NCI-H69 (cell line): ENCODE results near the gene AEN.

Source experiments
- DNase-seq: peaks from one replicate; lab custom pipeline; 2025; lab: John Stamatoyannopoulos, UW

The AEN gene

DNA sequence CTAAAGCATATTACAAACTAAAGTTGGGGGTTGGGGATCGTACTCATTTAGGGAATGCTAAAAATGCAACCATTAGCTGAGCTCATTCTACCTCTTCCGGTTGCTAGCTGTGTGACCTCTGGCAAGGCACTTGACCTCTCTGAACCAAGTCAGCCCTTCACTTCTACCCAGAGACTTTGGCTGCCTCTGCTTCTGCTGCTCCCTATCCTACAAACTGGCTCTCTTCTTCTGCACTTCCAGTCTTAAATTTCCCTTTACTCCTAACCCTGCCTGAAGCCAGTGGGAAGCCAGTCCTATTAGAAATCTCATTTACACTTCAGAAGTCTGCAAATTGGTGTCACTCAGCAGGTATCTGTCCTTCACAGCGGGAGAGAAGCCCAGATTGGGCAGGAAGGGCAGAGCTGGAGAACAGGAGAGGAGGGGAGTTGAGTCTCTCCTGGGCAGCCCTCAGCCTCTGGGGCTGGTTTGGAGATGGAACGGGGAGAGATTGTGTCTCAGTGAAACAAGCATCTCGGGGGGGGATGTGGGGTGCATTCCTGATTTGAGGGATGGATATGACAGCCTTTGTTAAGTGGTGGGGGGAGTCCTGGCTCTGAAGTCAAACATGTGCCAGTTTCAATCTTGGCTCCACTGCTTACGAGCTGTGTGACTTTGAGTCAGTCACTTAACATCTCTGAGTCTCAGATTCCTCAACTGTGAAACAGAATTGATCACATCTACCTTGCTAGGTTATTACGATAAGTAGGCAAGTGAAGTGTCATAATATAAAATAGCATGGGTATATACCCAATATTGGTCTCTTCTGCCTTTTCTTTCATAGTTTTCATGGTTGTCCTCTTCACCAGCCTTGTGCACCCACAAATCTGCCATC lies 7.8 kb upstream of the AEN start:
- peak; percentile 14 for DNase-seq

DNA sequence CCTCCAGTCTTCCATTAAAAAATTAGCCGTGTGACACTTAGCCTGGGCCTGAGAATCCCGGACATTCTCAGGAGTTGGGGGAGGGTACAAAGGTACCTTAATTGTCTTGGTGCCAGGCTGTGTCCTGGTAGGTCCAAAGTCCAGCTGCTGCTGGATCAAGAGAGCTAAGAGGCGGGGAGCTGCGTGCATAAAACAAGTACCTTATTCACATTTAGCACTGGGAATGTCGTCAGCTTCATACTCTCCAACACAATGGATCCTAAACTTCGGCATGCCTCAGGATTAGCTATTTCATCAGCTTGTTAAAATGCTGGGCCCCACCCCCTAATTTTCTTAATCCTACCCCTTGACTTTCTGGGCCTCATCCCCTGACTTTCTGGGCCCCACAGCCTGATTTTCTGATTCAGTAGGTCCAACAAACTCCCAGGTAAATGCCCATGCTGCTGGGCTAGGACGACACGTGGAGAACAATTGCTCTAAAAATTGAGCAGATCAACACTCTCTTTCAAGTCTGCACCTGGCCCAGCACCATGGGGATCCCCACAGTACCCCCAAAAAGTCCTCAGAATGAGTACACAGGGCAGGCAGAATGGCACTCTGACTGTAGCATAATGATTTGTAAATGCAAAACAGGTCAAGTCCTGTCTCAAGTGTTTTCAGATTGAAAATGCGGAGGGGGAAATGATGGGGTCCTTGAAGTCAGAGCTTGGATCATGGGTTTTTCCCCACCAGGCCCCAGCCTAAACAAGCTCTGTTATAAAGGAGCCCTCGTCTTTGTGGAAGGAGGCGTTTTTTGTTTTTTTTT lies 5.6 kb upstream of the AEN start:
- no peak for DNase-seq

DNA sequence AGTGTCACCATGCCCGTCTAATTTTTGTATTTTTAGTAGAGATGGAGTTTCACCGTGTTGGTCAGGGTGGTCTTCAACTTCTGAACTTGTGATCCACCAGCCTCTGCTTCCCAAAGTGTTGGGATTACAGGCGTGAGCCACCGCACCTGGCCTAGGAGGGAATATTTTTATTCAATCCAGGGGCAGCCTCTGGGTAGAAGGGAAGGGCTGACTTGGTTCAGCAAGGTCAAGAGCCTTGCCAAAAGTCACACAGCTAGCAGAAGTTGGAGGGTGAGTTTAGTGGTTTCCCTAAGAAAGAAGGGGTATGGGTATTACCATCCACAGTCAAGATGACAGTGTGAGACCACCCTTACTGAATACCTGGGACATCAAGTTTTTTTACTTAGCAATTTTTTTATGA lies 4.9 kb upstream of the AEN start:
- DNase-seq, result no peak

DNA sequence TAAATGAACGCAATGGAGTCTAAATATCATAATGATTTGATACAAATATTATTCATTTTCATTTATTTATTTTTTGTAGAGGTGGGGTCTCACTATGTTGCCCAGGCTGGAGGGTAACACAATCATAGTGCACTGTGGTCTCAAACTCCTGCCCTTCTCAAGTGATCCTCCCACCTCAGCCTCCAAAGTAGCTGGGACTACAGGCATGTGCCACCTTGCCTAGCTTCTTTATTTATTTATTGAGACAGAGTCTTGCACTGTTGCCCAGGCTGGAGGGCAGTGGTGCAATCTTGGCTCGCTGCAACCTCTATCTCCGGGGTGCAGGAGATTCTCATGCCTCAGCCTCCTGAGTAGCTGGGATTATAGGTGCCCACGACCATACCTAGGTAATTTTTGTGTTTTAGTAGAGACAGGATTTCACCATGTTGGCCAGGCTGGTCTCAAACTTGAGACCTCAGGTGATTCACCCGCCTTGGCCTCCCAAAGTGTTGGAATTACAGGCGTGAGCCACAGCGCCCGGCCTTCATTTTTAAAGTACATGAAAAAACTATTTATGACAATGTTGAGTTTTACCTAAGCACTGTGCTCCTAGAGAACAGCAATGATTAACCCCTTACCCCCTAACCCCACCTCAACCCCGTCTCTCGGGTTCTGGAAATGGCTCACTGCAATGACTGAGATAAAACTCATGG lies 4.0 kb upstream of the AEN start:
- no peak for DNase-seq

DNA sequence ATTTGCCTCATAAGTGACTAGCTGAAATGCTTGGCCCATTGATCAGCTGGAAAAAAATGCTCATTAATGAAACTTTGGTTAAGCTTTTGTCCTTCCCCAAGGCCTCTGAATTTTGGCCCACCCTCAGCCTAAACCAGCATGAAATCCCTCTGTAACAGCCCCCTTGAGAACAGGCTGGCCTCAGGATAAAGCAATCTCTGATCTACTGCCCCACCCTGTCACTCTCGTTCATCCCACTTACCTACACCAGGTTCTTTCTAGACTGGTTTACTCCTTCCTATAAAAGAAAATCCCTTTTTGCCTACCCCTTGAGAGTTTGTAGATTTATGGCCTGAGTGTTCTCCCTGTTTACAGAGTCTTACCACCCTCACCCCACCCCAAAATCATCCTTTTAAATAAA lies 3.4 kb upstream of the AEN start:
- DNase-seq, result no peak

DNA sequence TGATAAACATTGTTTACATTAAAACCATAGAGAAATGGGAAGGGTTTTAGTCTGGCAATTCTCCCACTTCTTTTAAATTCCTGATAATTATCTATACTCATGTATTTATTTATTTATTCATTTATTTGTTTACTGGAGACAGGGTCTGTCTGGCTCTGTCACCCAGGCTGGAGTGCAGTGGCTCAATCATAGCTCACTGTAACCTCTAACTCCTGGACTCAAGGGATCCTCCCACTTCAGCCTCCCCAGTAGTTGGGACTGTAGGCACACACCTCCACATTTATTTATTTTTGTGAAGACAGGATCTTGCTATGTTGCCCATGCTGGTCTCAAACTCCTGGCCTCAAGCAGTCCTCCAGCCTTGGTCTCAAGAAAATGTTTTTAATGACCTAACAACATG lies 2.5 kb upstream of the AEN start:
- no peak for DNase-seq

DNA sequence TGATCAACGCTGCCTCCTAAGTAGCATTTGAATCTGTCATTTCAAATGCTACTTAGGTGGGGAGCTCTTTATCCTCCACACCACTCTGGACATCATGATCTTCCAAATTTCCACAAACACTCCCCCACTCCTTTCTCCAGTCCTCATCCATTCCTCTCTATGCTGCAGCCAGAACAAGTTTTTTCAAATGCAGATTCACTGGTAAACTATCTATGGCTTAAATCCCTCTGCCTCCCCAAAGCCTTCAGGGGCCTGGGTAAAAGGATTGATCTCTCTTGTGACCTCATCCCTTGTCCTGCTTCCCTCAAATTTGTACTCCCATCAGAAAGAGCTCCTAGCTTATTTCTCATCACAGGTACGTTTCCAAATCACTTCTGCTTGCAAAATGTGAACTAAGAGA lies 1.3 kb upstream of the AEN start:
- no peak for DNase-seq

DNA sequence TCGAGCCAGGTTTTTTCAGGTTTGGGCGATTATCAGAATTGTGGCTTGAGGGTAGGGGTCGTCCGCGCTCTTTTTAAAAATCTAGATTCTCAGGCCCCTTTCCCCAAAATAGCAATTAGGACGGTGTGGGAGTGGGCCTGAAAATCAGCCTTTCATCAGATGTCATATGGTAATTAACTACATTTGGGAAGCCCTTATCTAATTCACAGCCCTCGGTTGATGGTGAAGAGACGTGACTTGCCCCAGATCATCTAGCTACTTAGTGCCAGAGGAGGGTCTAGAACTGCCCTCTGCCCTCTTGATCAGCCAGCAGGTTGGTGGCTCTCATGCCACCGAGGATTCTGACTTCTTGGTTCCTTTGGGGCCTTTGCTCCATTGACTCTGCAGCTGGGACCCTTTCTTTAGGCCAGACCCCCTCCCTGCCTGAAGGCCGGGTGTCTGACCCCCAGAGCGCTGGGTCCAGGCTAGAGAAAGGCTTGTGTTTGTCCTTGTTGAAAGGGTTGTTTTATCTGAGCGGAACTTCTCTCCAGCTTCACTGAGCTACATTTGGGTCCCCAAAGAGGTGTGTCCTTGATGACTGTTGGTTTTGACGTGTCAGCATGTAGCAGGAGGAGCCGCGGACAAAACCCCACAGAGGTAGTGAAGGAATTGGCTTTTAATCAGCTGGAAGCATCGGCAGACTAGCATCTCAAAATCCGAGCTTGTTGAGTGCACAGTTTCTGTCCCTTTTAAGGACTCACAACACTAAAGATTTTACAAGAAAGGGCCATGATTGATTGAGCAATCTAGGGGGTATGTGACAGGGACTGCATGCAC lies 857 bp downstream of the AEN start:
- peak; percentile 14 for DNase-seq

DNA sequence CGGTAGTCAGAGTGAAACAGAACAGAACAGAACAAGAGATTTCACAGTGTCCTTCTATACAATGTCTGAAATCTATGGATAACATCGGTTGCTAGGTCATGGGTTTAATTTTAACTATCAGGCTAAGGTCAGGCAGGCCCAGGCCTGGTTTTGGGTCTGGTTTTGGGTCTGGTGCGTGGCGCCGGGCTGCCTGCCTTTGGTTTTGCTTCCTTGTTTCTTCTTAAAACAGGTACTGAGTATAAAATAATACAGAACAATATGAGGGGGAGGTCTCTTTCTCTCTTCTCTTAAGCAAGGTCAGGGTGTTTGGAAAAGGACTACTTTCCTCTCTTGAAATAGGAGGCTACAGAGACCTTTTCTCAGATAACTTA lies 1.4 kb downstream of the AEN start:
- no peak for DNase-seq

DNA sequence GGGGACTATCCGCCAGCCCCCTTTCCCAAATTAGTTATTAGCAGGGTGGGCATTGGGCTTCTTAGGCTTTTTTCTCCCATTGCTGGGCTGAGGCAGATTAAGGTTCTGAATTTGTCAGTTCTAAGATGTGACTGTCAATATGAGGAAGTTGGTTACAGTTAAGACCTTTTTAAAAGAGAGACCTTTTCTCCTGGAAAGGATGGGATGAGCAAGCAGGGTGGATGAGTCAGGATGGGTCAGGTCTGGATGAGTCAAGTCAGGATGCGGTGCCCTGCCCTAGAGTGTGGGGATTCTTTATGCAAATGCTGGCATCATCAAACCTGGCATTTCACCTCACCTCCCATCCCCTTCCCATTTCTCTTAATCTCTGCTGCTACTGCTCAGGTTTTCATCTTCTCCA lies 1.9 kb downstream of the AEN start:
- DNase-seq, result no peak

DNA sequence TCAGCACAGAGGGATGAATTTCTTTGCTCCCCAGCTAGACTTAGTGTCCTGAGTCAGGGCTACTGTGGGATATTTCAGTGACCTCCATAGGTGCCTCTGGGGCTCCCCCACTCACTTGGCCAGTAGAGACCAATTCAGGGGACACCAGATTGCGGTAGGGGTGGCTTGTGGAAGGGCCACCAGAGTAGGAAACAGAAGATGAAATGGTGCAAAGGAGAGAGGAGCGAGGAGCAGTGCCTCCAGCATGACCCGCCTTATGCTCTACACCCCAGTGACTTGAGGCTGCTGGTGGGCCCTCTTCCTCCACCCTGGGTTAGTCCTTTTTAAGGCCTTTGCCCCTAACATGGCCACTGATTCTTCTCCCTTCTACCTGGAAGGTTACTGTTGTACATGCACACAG lies 2.5 kb downstream of the AEN start:
- DNase-seq, result no peak

DNA sequence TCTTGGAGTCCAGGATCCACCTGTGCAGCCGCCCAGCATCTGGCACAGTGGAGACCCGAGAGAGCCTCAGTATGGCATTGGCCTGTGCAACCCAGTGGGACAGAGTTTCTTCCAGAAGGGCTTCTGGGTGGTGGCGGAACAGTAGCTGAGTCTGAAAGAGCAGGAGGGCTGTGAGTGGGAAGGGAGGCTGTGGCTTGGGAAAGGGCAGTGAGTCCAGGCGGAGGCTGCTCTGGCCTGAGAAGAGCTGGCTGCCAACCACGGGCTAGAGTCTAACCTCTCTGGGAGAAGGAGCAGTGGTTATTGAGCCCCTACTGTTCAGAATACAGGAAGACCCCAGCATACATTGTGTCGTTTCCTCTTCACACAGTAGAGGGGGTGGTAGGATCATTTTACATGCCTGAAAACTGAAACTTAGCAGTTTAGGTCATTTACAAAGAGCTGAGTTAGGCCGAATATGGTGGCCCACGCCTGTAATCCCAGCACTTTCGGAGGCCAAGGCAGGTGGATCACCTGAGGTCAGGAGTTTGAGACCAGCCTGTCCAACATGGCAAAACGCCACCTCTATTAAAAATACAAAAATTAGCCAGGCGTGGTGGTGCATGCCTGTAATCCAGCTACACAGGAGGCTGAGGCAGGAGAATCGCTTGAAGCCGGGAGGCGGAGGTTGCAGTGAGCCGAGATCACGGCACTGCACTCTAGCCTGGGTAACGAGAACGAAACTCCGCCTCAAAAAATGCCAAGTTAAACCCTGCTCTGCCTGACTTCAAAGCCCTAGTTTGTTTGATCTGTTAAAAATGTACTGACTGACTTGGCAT lies 3.2 kb downstream of the AEN start:
- no peak for DNase-seq

DNA sequence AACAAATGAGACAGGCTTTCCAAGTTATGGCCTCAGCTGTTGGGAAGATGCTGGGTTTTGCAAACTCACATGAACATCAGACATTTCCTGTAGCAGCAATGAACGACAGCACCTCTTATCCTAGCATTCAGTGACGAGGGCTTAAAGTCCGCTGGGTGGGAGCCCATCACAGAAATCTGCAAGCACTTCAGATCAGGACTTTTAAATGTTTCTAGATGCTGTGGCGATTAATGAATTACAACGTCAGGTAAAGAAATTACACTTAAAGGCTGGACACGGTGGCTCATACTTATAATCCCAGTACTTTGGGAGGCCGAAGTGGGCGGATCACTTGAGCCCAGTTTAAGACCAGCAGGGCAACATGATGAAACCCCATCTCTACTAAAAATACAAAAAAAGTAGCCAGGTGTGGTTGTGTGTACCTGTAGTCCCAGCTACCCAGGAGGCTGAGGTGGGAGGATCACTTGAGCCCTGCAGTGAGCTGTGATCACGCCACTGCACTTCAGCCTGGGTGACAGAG lies 3.9 kb downstream of the AEN start:
- no peak for DNase-seq

DNA sequence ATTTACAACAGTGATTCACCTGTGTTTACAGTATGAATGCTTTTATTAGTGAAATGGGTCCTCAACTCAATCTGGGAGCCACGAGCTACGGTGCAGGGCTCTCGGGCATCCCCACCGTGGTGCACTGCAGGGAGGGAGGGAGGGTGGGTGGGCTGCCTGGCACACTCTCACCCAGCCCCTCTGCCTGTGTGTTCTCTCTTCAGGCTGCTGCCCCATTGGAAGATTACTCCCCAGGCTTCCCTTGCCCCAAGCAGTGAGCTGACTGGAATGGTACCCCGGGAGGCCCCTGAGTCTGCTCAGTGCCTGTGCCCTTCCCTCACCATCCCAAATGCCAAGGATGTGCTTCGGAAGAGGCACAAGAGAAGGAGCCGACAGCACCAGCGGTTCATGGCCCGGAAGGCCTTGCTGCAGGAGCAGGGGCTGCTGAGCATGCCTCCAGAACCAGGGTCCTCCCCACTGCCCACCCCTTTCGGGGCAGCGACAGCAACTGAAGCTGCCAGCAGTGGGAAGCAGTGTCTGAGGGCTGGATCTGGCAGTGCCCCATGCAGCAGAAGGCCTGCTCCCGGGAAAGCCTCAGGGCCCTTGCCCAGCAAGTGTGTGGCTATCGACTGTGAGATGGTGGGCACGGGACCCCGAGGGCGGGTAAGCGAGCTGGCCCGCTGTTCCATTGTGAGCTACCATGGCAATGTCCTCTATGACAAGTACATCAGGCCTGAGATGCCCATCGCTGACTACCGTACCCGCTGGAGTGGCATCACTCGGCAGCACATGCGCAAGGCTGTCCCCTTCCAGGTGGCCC lies 5.0 kb downstream of the AEN start:
- DNase-seq, result no peak

DNA sequence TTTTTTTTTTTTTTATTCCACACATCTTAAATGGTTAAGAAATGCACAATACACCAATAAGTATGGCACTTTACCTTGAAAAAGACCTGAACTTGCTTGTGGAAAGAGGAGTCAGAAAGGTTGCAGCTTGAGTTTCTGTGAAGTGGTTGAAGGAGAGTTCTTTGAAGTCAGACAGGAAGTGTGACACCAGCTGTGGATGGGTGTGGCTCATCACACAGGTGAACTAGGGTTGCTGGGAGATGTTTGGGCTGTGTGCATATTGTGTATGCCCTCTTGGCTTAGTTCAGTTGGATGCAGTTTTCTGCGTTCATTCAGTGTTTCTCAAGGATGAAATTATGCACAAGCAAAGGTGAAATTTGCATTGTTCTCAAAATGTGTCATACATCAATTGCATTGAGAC lies 6.3 kb downstream of the AEN start:
- DNase-seq, result peak; percentile 3

DNA sequence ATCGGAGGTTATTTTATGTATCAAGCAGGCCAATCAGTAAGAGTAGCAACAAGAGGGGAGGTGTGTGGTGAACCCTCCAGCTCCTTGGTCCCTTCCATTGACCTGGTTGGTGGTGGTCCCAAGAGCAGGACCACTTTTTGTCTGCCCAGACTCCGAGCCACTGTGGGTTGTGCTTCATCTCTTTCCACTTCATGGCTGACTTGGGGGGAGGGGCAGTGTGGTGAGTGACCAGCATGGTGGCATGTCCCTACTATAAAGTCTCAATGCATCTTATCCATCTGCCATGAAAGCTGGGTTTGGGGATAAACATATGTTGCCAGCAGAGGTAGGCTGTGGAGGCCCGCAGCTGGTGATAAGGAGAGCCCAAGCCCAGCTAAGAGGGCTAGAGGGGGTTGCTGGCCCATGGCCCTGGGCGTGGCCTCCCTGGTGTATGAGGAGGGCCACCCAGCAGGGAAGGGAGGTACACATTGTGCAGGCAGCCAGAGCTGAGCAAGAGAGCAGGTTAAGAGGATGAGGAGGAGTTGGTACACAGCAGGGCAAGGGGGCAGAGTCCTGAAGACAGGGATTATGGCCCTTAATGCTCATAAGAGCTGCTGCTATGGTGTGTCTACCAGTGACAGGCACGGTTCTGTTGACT lies 7.0 kb downstream of the AEN start:
- DNase-seq, result no peak

DNA sequence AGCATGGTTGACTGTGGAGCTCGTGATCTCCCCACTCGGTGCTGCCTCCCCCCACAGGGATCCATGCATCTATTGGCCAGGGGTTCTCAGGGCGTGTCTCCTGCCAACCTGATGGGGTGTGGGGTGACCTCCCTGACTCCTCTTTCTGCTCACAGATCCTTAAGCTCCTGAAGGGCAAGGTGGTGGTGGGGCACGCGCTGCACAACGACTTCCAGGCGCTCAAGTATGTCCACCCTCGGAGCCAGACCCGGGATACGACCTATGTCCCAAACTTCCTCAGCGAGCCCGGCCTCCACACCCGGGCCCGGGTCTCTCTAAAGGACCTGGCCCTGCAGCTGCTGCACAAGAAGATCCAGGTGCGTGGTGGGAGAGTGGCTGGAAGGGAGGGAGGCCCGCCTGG lies 7.9 kb downstream of the AEN start:
- DNase-seq, result no peak

DNA sequence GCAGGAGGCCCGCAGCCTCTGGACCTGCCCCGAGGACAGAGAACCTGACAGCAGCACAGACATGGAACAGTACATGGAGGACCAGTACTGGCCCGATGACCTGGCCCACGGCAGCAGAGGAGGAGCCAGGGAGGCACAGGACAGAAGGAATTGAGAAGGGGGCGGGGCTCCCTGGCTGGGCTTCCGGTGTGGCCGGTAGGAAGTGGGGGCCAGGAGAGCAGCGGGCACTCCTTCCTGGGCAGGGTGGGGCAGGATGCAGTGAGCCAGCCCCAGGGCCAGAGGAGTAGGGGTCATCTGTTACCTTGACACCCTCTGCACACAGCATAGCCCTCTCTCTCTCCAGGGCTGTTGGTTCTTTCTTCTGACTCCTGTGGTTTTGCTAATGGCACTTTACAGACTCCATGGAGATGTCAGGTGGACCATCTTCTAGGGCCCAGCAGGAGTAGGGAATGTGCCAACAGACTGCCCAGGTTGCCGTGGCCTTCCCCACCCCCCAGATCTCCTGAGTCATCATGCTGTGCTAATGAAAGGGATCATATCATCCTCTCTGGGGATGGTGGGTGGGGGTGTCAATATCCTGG lies 9.1 kb downstream of the AEN start:
- peak; percentile 85 for DNase-seq

DNA sequence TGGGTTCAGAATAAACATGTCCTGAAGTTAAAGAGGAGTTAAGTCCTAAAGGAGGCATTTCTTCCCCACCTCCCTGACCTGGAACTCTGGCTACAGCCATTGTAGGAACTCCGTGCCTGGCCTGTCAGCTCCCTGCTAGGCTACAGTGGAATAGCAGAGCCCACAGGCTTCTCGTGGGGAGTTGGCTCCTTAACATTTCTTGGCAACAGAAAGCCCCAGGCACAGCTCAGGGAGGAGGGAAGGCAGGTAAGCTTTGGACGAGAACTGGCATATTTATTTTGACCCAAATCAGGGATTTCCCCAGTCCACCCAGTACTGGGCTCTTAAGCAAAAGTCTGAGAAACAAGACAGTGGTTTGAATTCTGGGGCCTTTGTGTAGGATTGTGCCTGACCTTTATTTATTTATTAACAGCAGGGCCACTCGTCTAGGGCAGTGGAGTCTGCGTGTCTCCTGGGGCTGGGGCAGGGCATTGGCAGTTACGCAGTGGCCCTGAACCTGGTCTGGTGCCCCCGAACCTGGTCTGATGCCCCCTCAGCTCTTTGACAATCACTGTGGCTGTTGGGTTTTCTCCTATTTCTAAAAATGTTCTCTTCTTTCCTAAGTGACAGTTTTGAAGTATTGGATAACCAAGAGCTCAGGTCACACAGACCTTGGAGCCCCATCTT lies 9.8 kb downstream of the AEN start:
- DNase-seq, result no peak
